Stimulated activated CD4-positive, alpha-beta T cell treated with anti-CD3 and anti-CD28 coated beads, Interleukin-15, amount 100 ng/mL, for 24 hours (primary cell): Measurements from ENCODE around the gene GPR149.
A peak's percentile ranks its signal among the peaks of the same experiment; 100 is the strongest.

Experiments
- DNase-seq: peaks from one replicate; pipeline ENCODE4 v3.0.0-alpha.2; 2020

GPR149 gene

DNA sequence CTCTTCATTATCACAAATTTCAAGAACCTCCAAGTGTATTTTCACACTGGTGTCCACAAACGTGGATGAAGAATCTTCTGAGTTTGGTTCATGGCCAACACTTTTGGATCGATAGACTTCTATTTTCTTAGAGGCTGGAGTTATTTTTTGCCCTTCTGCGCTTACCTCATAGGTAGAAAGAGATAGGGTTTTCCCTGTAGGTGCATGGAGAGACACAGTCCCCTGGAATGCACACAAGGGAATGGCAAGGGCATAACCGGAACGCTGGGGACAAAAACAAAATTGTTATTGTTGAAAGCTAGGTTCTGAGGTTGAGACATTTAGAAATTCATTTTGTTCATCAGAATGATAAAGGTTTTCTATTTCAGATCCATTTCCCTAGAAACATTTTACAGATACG, 92.0 kb downstream of the GPR149 start:
- DNase-seq = no peak

DNA sequence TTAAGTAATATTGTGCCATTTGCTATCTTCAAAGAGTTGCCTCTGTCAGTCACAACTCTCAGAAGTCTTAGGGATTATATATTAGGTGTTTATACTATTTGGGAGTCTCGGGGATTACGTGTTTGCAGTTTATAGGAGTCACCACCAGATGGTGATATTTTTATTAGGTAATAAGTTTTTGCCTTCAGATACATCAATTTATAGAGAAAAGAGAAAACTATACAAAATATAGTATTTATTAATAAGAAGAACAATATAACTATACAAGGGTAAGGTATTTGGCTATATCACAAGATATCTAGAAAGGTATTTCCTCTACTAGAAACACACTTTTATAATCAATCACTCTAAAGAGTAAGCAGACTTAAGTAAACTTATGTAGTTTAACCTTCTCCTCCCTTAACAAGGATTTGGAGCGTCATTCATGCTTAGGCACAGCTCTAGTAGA, 95.0 kb downstream of the GPR149 start:
- no peak for DNase-seq

DNA sequence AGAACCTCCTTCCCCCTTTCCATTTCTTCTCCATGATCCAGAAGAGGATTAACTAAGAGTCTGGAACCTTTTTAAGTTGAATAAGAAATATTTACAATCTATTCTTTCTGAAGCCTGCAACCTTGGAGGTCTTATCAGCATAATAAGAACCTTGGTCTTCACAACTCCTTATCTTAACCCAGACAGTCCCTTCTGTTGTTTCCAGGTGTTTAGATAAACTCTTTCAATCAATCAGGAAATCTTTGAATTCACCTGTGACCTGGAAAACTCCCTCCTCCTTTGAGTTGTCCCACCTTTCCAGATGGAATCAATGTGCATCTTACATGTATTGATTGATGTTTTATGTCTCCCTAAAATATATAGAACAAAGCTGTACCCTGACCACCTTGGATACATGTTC, 102.1 kb downstream of the GPR149 start:
- no peak for DNase-seq

DNA sequence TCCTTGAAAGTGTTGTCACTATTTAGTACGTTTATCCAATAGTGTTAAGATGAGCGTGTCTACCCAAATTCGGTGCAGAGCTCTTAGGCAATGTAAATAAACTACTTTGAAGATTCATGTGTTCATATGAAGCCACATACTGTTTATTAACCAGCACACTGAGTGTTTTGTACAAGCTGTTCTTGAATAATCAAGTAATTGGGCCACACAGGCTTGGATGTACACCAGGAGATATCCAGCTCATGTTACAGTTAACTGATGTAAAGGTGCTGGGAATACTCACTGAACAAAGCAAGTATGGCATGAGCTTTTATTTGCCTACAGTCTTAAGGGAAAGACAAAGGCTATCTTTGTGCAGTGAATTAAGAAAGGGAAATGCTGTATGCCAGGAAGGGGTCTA, 105.1 kb downstream of the GPR149 start:
- no peak for DNase-seq

DNA sequence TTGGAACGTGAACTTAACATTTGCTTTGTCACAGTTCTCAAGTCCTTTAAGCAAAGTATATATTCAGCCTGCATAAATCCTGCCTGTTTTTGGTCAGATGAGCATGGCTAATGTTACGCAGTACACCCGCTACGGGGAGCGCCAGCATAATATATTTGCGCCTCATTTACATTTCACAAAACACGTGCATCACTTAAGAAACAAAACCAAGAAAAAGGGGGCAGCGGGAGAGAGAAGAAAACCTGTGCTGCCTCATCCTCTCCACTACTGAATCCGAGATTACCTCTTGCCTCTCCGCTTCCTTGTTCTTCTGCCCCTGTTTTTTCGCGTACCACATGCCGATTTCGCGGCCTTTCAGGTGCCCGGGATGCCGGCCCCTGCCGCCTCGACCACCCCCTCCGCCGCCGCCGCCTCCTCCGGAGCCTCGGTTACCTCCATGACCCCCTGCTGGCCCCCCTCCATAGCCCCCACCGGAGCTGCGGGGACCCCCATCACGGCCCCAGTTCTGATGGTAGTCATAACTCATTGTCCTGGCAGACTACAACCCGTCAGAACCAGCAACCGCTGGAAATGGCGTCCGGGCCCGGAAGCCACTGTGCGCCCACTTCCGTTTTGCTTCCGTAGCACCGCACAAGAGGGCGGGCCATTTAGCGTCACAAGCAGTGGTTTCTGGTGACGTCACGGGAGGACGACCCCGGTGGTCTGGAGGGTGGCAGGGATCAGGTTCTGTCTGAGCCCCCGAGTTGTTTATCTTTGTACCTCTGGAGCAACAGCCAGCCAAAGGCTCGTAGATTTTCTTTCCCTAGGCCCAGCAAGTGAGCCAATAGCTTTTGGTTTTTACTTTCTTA, 105.9 kb downstream of the GPR149 start, which contains the start of gene DHX36:
Gene DHX36 (minus strand): TSS at position 597 of the 848 bp plus-strand sequence. CDS start 71 bp downstream, at position 526.
- DNase-seq = peak; percentile 91

DNA sequence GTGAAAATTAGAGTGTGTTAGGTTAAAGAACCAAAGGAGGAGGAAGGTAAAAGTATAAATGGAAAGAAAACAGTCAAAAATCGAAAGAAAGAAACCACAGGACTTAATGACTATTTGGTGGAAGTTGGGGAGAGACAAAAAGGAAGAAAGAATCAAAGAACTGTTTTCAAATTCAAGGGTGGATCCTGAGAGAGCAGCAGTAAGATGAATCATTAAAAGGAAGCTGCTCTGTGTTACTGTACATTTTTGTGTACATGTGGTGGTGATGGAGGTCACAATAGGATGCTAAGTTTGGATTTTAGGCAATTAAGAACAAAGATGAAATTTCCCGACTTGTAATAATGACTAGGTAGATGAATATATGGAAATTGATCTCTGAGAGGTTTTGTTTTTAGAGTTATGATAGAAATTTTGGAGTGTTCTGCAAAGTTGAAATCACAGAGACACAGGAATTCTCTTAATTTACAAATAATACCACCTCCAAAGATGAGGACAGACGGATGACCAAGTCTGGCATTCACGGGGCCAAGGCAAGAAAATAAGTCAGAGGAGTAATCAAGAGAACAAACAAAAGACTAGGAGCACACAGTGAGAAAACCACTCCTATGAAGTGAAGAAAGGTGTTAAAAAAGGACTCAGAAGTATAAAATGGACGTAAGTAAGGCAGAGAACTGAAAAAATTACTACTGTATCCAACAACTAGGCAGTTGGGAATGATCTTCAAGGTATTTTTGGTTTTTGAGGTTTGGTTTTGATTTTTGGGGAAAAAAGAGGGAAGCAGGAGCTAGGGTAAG, 112.8 kb downstream of the GPR149 start:
- DNase-seq = no peak

DNA sequence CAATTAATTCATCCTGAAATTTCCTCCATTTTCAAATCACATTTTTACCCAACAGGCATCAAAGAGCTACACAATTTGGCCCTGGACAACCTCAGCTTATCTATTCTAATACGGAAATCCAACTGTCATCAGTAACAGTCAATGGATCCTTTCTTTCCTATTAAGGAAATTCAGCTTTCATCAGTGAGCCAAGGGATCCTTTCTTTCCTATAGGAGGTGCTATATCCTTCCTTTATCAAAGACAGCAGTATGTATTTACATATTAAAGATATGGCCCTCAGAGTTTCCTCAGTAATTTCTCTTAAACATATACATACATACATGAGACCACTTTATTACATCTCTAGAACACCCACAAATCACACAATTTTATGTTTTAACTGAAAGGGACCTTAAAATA, 115.8 kb downstream of the GPR149 start:
- no peak for DNase-seq

DNA sequence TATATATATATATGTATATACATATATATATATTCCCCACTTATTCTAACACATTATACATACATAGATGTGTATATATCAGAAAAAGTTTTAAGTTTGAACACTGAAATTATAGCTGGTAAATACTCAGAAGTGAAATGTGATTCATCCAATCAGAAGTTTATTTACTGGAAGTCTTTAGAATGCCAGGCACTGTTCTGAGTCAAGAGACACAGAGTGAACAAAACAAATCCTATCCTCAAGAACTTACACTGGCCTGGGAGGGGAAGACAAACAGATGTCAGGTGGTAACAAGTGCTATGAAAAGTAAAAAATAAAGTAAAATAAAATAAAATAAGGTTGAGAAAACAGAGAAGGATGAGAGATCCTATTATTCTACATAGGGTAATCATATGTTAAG, 119.2 kb downstream of the GPR149 start:
- DNase-seq = no peak

DNA sequence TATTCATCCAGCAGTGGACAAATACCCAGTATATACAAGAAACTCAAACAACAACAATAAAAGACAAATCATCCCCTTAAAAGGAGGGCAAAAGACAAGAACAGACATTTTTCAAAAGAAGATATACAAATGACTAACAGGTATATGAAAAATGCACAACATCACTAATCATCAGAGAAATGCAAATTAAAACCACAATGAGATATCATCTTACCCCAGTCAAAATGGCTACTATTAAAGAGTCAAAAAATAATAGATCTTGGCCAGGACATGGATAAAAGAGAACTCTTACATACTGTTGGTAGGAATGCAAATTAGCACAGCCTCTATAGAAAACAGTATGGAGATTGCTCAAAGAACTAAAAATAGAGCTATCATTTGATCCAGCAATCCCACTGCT, 122.6 kb downstream of the GPR149 start:
- no peak for DNase-seq

DNA sequence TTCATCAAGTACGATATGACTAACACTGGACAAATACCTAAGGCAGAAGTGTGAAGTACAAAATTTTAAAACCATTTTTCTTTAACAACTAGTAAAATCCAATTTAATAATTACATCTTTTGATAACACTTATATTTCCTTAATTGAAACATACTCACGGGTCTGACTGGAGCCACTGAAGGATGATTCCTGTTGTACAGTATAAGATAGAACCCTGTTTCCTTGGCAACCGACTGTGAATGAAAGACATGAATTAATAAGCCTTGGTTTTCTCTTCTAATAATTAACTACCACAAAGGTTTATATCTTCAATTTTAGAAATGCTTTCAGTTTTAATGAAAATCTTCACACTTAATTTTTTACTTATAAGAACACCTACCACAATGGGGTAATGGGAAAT, 125.1 kb downstream of the GPR149 start:
- DNase-seq = no peak

DNA sequence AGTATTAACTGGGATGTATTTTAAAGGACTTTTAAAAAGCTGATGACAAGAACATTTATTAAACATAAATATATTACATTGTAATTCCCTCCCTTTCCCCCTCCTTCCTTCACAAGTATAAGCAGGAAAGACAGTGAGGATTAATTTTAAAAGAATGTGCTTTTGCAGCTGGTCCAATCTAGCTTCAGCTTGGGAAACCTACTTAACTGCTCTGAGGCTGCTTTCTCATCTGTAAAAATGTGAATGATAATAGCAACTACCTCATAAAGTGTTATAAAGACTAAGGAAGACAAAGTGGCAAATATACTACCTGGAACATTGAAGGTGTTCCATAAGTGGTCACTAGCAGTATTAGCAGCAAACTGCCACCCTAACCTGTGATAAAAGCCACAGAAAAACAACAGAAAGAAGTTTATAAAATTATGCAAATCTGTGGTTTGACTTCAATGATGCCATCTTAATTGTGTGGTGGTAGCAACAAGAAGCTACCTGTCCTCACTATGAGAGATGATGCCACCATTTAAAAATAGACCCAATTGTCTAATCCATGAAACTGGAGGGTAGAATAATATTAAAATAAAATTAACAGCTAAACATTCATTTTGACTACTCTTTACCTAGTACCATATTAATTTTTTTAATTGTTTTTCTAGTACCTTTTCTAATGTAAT, 125.7 kb downstream of the GPR149 start:
- DNase-seq = no peak

DNA sequence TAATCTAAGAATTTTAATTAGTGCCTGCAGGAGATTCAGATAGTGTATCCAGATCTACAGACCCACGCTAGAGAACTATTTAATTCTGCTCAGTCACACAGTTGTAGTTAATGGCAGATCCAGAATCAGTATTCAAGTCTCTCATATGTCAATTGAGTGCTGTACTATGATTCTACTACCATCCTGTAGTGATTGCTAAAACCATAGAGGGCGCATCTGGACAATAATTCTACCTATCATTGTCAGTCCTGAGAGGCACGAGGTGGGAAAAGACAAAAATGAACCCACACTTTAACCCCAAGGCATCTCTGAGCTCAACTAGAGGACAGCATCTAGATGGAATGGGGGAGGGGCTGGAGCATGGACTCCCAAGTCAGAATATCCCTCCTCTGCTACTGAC, 128.4 kb downstream of the GPR149 start:
- DNase-seq = no peak

DNA sequence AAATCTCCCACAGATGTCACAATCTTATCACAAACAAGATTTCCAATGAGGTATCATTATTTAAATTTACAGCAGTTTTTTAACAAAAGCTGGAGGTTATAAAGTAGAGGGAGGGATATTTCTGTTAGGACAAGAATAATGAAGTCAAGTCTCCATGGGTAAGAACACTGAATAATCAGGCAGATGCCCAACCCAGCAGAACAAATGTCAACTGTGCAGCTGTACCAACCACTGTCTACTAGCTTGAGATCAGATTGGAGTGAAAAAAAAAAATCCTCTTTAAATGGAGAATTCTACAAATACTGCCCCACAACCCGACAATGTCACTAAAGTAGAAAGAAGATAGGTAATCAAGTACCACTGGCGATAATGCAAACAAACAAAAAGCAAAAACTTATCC, 136.0 kb downstream of the GPR149 start:
- DNase-seq = no peak

DNA sequence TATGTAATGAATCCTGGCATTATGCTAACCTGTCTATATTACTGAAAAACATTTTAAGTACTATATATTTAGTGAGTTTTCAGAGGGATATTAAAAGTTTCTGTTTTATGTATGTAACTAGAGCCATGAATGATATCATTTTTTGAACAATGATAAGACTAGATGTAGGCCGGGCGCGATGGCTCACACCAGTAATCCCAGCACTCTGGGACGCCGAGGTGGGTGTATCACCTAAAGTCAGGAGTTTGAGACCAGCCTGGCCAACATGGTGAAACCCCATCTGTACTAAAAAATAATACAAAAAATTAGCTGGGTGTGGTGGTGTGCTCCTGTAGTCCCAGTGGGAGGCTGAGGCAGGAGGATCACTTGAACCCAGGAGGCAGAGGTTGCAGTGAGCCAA, 139.8 kb downstream of the GPR149 start:
- no peak for DNase-seq
